ENCODE results near the gene FZD10.

Gene FZD10

DNA sequence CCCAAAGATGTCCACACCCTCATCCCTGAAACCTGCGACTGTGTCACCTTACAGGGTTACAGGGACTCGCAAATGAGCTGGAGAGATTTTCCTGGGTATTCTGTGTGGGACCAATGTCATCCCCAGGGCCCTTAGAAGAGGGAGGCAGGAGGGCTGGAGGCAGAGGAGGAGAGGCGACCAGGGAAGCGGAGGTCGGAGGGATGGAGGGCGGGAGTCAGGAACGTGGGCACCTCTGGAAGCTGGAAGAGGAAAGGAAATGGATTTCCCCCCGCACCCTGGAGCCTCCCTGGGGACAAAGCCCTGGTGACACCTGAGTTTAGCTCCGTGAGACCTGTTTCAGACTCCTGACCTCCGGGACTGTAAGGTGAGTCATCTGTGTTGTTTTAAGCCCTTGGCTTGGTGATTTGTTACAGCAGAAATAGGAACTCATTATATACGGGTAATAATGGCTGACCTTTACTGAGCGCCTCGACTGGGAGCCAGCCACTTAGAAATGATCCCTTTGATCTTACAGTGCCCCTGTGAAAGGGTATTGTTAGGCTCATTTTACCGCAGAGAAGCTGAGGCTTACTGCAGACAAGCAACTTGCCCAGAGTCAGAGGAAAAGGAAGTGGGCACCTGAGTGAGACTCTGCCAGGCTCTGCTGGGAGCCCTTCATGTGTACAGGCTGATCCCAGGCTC is 29.3 kb upstream of the FZD10 start:
- DNase-seq = no peak

DNA sequence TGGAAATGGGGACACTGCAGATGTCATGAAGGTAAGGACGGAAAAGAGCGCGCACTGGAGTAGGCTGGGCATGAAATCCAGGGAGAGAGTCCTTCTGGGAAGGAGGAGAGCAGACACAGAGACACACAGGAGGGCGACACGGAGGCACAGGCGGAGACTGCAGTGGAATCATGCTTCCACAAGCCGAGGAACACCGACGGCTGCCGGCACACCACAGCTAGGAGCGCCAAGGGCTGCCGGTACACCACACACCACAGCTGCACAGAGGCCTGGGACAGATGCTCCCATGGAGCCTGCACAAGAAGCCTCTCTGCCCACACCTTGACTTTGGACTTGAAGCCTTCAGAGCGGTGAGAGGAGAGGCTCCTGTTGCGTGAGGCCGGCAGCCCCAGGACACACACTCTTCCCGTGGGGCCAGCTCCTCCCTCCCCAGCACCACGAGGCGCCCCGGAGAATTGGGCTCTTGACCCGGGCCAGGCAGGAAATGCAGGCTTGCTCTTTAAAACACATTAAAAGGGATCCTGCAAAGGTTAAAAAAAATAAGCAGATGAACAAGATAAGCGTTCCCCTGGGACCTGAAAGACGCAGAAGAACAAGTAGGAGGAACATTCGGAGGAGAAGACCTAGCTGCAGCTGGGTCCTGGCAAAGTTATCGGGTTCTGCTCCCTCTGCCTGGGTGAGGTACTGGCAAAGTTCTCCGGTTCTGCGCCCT is 28.3 kb upstream of the FZD10 start:
- DNase-seq = no peak

DNA sequence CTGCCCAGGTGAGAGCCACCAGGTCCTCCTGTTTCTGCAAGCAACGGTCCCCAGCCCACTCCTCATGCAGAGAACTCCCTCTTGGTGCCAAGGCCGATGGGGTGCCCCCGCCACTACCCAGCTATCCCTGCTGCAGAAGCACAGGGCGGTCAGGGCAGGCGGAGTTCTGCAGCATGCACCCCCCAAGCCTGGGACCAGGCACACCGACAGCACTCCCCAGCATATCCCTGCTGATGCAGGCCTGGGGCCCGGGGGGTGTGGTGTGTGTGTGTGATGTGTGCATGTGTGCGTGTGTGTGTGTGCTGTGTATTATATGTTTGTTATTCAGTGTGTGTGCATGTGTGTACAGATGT is 27.7 kb upstream of the FZD10 start:
- DNase-seq = no peak

- no peak for DNase-seq
Observed at GRCh38 chr12:130136509-130137039, 25.7 kb upstream of the FZD10 start.

- no peak for DNase-seq
Observed at GRCh38 chr12:130137040-130138018, 24.9 kb upstream of the FZD10 start.

- no peak for DNase-seq
Observed at GRCh38 chr12:130138478-130138877, 23.8 kb upstream of the FZD10 start.

DNA sequence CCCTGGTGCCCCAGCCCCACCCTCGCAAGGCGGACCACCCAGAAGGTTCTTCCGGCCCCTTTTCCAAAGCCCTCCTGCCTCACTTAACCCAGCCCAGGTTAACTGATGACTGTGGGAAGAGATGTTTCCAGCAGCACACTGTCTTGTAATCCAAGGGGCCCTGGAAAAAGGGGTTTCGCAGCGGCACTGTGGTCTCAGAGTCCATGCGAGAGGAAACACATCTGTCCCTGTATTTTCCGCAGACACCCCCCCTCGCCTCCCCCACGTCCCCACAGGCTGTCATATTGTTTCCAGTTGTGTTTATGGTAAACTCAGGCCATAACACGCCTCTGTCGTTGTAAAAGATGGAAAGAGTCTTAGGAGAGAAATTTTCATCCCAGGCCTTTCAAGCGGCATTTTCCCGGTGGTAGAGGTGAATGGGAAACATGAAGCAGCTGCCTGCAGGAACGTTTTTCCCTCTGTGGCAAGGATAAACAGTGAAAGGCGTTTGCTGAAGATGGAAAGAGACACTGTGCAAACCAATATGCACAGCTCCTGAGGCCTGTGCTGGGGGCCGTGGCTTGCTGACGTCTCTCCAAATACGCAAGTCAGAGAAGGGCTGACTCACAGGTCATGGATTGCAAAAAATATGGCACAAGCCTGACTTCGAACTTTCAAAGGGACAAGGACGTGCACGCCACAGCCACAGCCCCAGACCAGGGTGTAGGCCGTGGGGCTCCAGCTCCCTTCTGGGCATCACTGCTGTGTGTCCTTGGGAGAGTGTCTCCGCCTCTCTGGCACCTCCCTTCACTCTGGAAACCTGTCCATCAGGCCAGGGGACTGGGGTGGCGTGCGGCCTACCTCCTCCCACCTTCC is 22.5 kb upstream of the FZD10 start:
- no peak for DNase-seq

- no peak for DNase-seq
Observed at GRCh38 chr12:130141105-130141504, 21.2 kb upstream of the FZD10 start.

- no peak for DNase-seq
Observed at GRCh38 chr12:130141901-130142683, 20.2 kb upstream of the FZD10 start.

DNA sequence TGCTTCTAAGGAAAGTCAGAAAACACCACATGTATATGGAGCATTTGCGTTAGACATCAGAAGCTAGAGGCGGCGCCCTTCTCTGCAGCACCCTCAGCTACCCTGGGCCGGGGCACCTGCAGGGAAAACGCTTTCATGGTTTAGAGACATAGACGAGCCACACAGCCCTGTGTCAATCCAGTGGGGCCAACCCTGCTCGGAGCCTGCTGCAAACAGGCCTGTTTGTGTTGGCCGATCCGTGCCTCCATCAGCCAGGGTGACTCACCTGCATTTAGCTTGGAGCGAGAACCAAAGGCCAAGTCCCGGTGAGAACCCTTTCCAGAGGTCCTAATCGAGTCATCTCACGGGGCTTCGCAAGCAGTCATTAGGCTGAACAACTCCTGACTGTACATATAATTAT is 19.5 kb upstream of the FZD10 start:
- DNase-seq = no peak

GRCh38 chr12:130143136-130143535 is 19.1 kb upstream of the FZD10 start:
- DNase-seq = no peak

DNA sequence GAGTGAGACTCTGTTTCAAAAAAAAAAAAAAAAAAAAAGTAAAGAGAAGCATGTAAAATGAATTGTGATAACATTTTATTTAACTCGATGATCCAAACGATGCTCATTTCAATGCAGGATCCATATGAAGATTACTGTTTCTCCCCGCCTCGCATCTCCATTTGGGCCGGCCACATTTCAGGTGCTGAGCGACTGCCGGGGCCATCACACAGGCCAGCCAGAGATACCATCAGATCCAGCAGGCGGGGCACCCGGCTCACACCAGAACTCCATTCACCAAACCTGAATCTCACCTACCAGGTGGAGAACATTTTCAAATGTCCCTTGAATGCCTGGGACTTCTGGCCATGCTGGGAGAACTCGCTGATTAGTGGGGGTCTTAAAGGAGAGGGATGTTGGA is 18.0 kb upstream of the FZD10 start:
- DNase-seq = no peak

GRCh38 chr12:130145731-130146130 is 16.5 kb upstream of the FZD10 start:
- DNase-seq = no peak

GRCh38 chr12:130146176-130146931 is 15.9 kb upstream of the FZD10 start:
- DNase-seq = no peak

DNA sequence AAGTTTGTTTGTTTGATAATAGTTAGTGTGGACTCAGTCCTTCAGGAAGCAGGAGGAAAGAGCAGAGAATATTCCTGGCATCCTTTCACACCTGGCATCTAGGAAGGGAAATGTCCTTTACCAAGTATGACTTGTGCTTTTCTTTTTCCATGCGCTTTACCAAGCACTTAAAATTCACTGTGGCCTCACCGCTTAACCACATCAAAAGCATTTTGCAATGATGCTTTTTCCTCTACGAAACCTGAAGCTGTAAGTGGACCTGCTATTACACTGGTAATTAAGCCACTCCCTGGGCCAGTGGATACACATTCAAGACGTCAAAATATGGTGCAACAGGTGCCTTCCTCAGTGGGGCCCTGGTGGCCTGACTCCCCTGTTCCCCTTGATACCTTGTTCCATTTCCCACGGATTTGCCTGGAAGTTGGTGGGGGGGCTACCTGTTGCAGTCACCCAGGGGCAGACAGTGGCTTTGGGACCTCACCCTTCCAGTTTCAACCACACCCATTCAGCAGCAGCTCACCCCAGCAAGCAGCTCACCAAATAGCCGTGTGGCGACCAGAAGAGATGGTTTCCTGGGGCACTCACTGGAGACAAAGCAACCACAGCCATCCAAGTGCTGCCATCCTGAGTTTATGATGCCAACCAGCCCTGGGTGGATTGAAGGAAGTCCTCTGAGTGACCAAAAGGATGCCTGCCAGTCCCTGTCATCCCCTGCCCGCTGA is 14.2 kb upstream of the FZD10 start:
- DNase-seq = no peak

- DNase-seq = no peak
Observed at GRCh38 chr12:130151846-130152245, 10.4 kb upstream of the FZD10 start.

GRCh38 chr12:130152386-130152785 is 9.9 kb upstream of the FZD10 start:
- DNase-seq = no peak

DNA sequence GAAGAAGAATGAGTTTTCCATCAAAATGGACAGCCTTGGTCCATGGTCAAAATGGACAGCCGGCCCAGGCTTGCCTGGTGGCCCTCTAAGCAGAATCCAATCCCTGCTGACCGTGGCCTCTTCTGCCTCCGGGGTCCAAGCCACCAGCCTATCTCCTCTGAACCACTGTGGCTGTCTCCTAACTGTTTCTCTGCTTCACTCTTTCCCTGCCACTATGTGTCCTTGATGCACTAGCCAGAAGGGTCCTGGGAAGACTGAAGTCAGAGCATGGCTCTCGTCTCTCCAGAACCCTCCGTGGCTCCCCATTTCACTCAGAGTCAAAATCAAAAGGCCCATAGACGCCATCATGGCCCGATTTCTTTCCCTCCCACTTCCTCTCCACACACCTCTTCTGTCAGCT is 8.5 kb upstream of the FZD10 start:
- no peak for DNase-seq

GRCh38 chr12:130154276-130155070 is 7.8 kb upstream of the FZD10 start:
- no peak for DNase-seq

Measured in NCI-H446 (cell line).